Gastrocnemius medialis (tissue), 4 donors: ENCODE data around the gene ADCY5. TPM values are rescaled to one million over a fixed set of nuclear protein-coding genes. Genes with fewer than 3 reads are reported as not detected.

Experiments used
- ATAC-seq, 2 donors: fragments of 150-250 bp; one replicate each; pipeline ENCODE4 v1.9.1; 2016
- DNase-seq, 2 donors: peaks; one replicate each; pipeline ENCODE4 v3.0.0-alpha.2; 2019
- H3K27ac ChIP-seq, 4 donors: fragments of 200-600 bp; sonication (generic); 1 replicate in 1 of 4; 2 replicates in 3 of 4; pipeline ENCODE4 v1.5.1; 2016 to 2018; ENCODE audit warnings: mild to moderate bottlenecking in 2 of 4, moderate library complexity in 1 of 4
- H3K27me3 ChIP-seq, 3 donors: fragments of 200-600 bp; sonication (generic) in 2 of 3; 1 replicate in 1 of 3; 2 replicates in 2 of 3; pipeline versions ENCODE4 v1.5.1 to v1.6.0; 2016 to 2019; ENCODE audit warnings: mild to moderate bottlenecking in 1 of 3, moderate library complexity in 1 of 3
- H3K36me3 ChIP-seq, 2 donors: fragments of 200-600 bp; sonication (generic) in 1 of 2; one replicate each; pipeline ENCODE4 v1.5.1; 2017 to 2018
- H3K4me1 ChIP-seq, 2 donors: fragments of 200-600 bp; sonication (generic) in 1 of 2; one replicate each; pipeline ENCODE4 v1.5.1; 2016 to 2017; ENCODE audit warnings: mild to moderate bottlenecking in 2 of 2
- H3K4me3 ChIP-seq, 4 donors: fragments of 200-600 bp; sonication (generic) in 3 of 4; 1 replicate in 1 of 4; 2 replicates in 3 of 4; pipeline ENCODE4 v1.5.1; 2016 to 2019; ENCODE audit warnings: mild to moderate bottlenecking in 2 of 4
- H3K9me3 ChIP-seq, 3 donors: fragments of 200-600 bp; sonication (generic) in 2 of 3; 1 replicate in 1 of 3; 2 replicates in 2 of 3; pipeline ENCODE4 v1.5.1; 2016 to 2019
- CTCF ChIP-seq, 5 experiments: fragments of 450-650 bp in 3 of 5; fragments of 200-600 bp in 2 of 5; sonication (generic) in 2 of 5; IDR thresholded peaks in 4 of 5; conservative IDR thresholded peaks in 1 of 5; 1 replicate in 4 of 5; 2 replicates in 1 of 5; pipeline ENCODE4 v1.5.1; 2016 to 2019; ENCODE audit warnings: antibody characterized with exemption in 5 of 5, mild to moderate bottlenecking in 3 of 5, moderate library complexity in 3 of 5
- POLR2A ChIP-seq, 2 donors: fragments of 450-650 bp; IDR thresholded peaks; one replicate each; pipeline ENCODE4 v1.6.1; 2017; ENCODE audit warnings: antibody characterized with exemption in 2 of 2, mild to moderate bottlenecking in 2 of 2, moderate library complexity in 2 of 2
- in situ Hi-C, 4 donors: fragments of 200-750 bp; cut with MboI; loops; one replicate each; pipeline versions ENCODE4 v1.15.0 to v1.8.0; 2017; ENCODE audit warnings: low sequenced_read_pairs in 4 of 4
- intact Hi-C: fragments of 100-400 bp; cut with DNase I; formaldehyde crosslinking; loops from one replicate; pipeline ENCODE4 v1.15.1; 2023; ENCODE audit warnings: low total_unique reads
- total RNA-seq, 4 donors: library from RNA; depleted of rRNA; stranded (reverse); fragments of >200 nt; gene quantifications; one replicate each; pipeline versions ENCODE4 v1.1.0 to v1.2.3, GENCODE V29; 2016

ADCY5 gene
- total RNA-seq, 4 donors from 2014 or later = 1.0 to 6.4 (median 4.3) TPM

DNA sequence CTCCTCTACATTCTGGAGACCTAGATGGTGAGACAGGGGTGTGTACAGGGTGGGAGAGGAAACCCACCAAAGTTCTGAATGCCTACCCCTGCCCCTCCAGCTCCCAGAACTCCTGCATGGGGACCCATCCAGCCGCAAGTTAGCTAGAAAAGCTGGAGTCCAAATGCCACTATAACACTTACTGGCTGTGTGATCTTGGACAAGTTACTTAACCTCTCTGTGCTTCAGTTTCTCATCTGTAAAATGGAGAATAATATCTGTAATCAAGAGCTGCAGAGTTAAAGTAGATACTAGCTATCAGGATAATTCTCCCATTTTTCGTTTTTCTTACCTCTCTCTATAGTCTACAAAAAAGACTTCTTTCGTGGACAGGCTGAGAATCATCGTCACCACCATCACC is 63.4 kb downstream of the ADCY5 start:
- intact Hi-C loops = no loop called here
- Histone ChIP-seq H3K27ac (peak overlapping the region in 2 of 4 donors; percentile 28 to 32), H3K9me3 (no peaks in the 10 kb centered on the region), H3K36me3 (no peaks in the 10 kb centered on the region), H3K4me3 (no peak overlapping the region), H3K4me1 (peaks cover 4 to 12% of the 10 kb centered on the region in 2 donors), H3K27me3 (no peaks in the 10 kb centered on the region)
- no peak for ATAC-seq
- in situ Hi-C loops = no loop called here
- no peak for DNase-seq
- TF ChIP-seq CTCF (IDR thresholded peaks at IDR 0.05 in 4 of 5, conservative IDR thresholded peaks at IDR 0.05 in 1 of 5) (no peak), POLR2A (IDR thresholded peaks at IDR 0.05) (no peak)

DNA sequence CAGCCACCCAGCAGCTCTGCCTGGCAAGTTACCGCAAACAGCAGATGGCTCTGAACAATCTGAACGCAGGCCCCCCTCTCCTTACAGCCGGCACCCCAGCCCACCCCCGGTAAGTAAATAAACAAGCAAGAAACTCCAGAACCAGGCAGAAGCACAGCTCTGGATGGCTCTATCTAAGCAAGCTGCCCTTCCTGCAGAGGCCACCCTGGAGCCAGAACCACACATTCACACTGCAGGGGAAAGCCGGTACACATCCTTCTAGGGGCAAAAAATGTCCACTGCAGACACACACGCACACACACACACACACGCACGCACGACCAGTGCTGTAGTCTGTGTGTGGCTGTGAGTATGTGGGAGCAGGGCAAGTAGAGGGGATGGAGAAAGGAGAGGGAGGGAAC is 63.9 kb downstream of the ADCY5 start:
- H3K27ac ChIP-seq = peak overlapping the region in 1 of 4 donors; percentile 38
- in situ Hi-C loops (no loop called here), intact Hi-C loops (no loop called here)
- H3K9me3 ChIP-seq = no peaks in the 10 kb centered on the region
- no peaks in the 10 kb centered on the region for H3K36me3 ChIP-seq
- TF ChIP-seq POLR2A (IDR thresholded peaks at IDR 0.05) = no peak
- TF ChIP-seq CTCF (IDR thresholded peaks at IDR 0.05 in 4 of 5, conservative IDR thresholded peaks at IDR 0.05 in 1 of 5) = no peak
- H3K4me1 ChIP-seq = peaks cover 4 to 12% of the 10 kb centered on the region in 2 donors
- DNase-seq (no peak), ATAC-seq (no peak)
- no peaks in the 10 kb centered on the region for H3K27me3 ChIP-seq
- H3K4me3 ChIP-seq = no peak overlapping the region

GRCh38 chr3:123384256-123384655 is 64.6 kb downstream of the ADCY5 start:
- DNase-seq (no peak), ATAC-seq (no peak)
- TF ChIP-seq CTCF (IDR thresholded peaks at IDR 0.05 in 4 of 5, conservative IDR thresholded peaks at IDR 0.05 in 1 of 5) (no peak), POLR2A (IDR thresholded peaks at IDR 0.05) (no peak)
- Histone ChIP-seq H3K36me3 (no peaks in the 10 kb centered on the region), H3K4me3 (no peak overlapping the region), H3K9me3 (no peaks in the 10 kb centered on the region), H3K4me1 (peaks cover 4 to 12% of the 10 kb centered on the region in 2 donors), H3K27ac (peak overlapping the region in 1 of 4 donors; percentile 38), H3K27me3 (no peaks in the 10 kb centered on the region)
- in situ Hi-C loops (no loop called here), intact Hi-C loops (no loop called here)

DNA sequence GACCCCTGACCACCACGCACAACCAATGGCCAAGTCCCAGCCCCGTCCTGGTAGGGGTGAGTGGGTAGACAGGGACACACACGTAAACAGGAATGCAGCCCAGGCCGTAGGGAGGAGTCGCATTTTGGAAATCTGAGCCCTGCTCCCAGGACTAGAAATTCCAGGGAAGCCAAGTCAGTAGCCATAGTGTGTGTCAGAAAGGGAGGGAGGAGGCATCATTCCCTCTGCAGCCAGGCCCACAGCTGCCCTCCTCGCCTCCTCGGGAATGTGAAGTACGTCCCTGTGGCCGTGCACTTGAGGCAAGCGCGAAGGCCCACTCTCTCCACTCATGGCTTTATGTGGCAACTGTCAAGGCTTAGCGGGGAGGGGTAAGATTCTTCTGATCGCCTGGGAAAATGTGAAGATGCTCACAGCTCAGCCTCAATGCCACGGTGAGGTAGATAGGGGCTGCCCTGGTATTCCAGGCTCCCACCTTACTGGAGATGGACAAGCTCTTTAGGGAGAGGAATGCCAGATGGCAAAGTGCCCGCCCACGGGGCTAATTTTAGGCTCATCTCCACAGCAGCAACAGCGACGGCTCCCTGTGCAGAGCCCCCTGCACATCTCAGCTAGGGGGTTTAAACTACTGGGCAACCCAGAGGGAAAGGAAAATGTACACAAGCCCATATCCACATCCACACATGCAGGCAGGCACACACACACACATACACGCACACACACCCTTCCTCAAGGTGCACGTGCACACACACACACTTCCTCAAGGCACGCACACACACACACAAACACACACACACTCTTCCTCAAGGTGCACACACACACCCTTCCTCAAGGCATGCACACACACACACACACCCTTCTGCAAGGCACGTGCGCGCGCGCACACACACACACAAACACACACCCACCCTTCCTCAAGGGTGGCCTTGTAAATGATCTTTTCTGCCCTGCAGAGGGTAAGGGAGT is 65.5 kb downstream of the ADCY5 start:
- no peak overlapping the region for H3K4me3 ChIP-seq
- no peak for TF ChIP-seq POLR2A (IDR thresholded peaks at IDR 0.05)
- TF ChIP-seq CTCF (IDR thresholded peaks at IDR 0.05 in 4 of 5, conservative IDR thresholded peaks at IDR 0.05 in 1 of 5) = no peak
- no peaks in the 10 kb centered on the region for H3K9me3 ChIP-seq
- H3K36me3 ChIP-seq = no peaks in the 10 kb centered on the region
- H3K27me3 ChIP-seq = no peaks in the 10 kb centered on the region
- H3K27ac ChIP-seq = no peak overlapping the region
- peaks cover 4 to 12% of the 10 kb centered on the region in 2 donors for H3K4me1 ChIP-seq
- ATAC-seq = no peak
- in situ Hi-C loops (no loop called here), intact Hi-C loops (no loop called here)
- DNase-seq = no peak
